HG03439 (cell line): ENCODE results near the gene SEL1L2.

Experiments used
- ATAC-seq: cut with Tn5 transposase; IDR thresholded peaks from one replicate; pipeline ENCODE4 v1.9.1; 2021; ENCODE audit warnings: mild to moderate bottlenecking, moderate library complexity; ENCODE audit not compliant: unreplicated experiment

Gene SEL1L2

GRCh38 chr20:13822459-13822858 is 168.0 kb downstream of the SEL1L2 start:
- no peak for ATAC-seq

GRCh38 chr20:13821876-13822275 is 168.5 kb downstream of the SEL1L2 start:
- ATAC-seq, result no peak

- ATAC-seq, result no peak
Observed at GRCh38 chr20:13819885-13820645, 170.3 kb downstream of the SEL1L2 start.

DNA sequence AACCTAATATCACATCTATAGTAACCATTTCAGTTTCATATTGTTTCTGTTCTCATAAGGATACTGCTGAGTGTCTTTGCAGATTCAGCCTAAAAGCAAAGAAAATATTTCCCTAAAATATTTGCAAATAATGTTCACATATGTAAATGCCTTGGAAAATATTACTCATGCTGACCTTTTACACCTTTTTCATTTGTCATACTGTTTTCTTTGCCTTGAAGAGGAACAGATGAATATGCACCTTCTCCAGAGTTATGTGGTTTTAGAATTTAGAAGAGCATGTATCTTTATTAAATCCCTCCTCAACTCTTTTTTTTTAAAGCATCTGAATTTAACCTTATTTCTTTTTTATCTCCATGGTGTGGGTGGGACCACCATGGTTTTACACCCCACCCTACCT is 173.1 kb downstream of the SEL1L2 start:
- no peak for ATAC-seq

GRCh38 chr20:13816757-13817156 is 173.7 kb downstream of the SEL1L2 start:
- no peak for ATAC-seq

GRCh38 chr20:13814672-13815071 is 175.7 kb downstream of the SEL1L2 start:
- no peak for ATAC-seq

- no peak for ATAC-seq
Observed at GRCh38 chr20:13813910-13814309, 176.5 kb downstream of the SEL1L2 start.

DNA sequence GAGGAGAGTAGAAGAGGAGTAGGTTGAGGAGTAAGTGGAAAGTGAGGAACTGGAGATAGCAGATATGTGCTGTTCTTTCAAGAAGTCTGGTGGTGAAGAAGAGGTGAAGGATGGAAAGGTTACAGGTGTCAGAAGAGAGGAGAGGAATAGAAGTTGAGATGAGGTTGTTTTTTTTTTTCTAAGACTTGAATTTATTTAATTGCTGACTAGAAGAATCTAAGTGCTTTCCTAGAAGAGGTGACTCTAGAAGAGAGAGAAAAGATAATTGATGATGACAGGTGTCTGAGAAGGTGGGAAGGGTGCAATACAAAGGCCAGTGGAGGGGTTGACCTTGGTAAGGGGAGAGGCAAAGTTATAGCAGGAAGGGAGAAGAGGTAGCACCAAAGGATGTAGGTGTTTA is 180.0 kb downstream of the SEL1L2 start:
- no peak for ATAC-seq

- ATAC-seq, result no peak
Observed at GRCh38 chr20:13809855-13810254, 180.6 kb downstream of the SEL1L2 start.

DNA sequence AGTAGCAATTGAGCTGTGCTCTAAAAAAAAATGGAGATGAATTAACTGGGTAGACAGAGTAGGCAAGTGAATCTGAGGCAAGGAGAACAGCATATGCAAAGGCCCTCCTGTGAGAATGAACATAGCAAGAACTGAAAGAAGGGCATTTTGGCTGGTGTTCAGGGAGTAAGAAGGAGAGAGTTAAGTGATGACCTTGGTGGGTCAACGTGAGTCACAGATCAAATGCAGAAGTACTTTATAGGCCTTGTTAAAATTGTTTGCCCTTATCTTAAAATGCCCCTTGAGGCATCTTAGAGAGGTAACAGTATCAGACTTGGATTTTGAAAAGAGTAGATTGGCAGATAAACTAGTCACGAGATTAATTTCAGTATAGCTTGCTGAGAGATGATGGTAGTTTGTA is 181.0 kb downstream of the SEL1L2 start:
- no peak for ATAC-seq

DNA sequence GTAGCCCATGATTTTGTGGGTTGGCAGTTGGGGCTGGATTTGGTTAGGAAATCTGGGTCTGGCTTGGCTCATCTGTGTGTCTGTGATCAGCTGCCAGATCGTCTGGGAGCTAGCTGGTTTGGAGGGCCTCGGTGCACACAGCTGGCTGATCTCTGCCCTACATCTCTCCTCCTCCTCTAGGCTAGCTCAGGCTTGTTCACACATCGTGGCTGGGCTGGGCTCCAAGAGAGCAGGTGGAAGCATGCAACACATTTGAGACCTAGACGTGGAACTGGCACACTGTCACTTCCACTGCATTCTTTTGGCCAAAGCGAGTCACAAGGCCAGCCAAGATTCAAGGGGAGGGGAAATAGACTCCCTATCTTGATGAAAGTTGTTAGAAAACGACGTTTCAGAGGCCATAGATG is 189.7 kb downstream of the SEL1L2 start:
- ATAC-seq, result no peak

- no peak for ATAC-seq
Observed at GRCh38 chr20:13799974-13800373, 190.4 kb downstream of the SEL1L2 start.
